ENCODE data around the gene ERBB4.

GRCh38 chr2:212359425-212360067, 179.1 kb downstream of the ERBB4 start:
- TF ChIP-seq CTCF (IDR thresholded peaks at IDR 0.05 in 4 of 5, conservative IDR thresholded peaks at IDR 0.05 in 1 of 5) (no peak), POLR2A (IDR thresholded peaks at IDR 0.05) (no peak)

Measured in gastrocnemius medialis (tissue), 4 donors.